GM23338 (cell line): ENCODE data around the gene MTA1. TPM values are rescaled to one million over a fixed set of nuclear protein-coding genes. Genes with fewer than 3 reads are reported as not detected.

Experiments used
- ATAC-seq: fragments of 200-7000 bp; cut with Tn5 transposase; 3 replicates; pipeline ENCODE4 v1.9.1; 2020
- DNase-seq: peaks from one replicate; pipeline ENCODE4 v3.0.0-alpha.2; 2015; ENCODE audit warnings: low spot score
- H2AFZ ChIP-seq: fragments of 200-600 bp; sonication (generic); 2 replicates; pipeline ENCODE4 v1.8.0; 2016; ENCODE audit warnings: antibody characterized with exemption, mild to moderate bottlenecking, moderate library complexity
- H3F3A ChIP-seq: fragments of 200-600 bp; sonication (generic); replicated peaks from 2 replicates; pipeline ENCODE4 v1.8.0; 2017; ENCODE audit warnings: antibody characterized with exemption, mixed run types, low read depth
- H3K27ac ChIP-seq: fragments of 200-600 bp; sonication (generic); 2 replicates; pipeline ENCODE4 v1.6.1; 2016; ENCODE audit warnings: low read depth
- H3K27me3 ChIP-seq: fragments of 200-600 bp; sonication (generic); 2 replicates; pipeline ENCODE4 v1.8.0; 2016; ENCODE audit warnings: mild to moderate bottlenecking, mixed run types, moderate library complexity; ENCODE audit not compliant: insufficient read depth
- H3K36me3 ChIP-seq: fragments of 200-600 bp; sonication (generic); 2 replicates; pipeline ENCODE4 v1.8.0; 2016; ENCODE audit warnings: mild to moderate bottlenecking; ENCODE audit not compliant: insufficient read depth
- H3K4me1 ChIP-seq: fragments of 200-600 bp; sonication (generic); 2 replicates; pipeline ENCODE4 v1.8.0; 2016; ENCODE audit warnings: mild to moderate bottlenecking, moderate library complexity; ENCODE audit not compliant: insufficient read depth
- H3K4me2 ChIP-seq: fragments of 200-600 bp; sonication (generic); 2 replicates; pipeline ENCODE4 v1.7.1; 2017; ENCODE audit warnings: mixed run types
- H3K4me3 ChIP-seq: fragments of 200-600 bp; sonication (generic); 2 replicates; pipeline ENCODE4 v1.6.1; 2016; ENCODE audit warnings: mixed run types
- H3K79me2 ChIP-seq: fragments of 200-600 bp; sonication (generic); replicated peaks from 2 replicates; pipeline ENCODE4 v1.8.0; 2017; ENCODE audit warnings: mild to moderate bottlenecking; ENCODE audit not compliant: insufficient read depth
- H3K9me2 ChIP-seq: fragments of 200-600 bp; sonication (generic); 2 replicates; pipeline ENCODE4 v1.8.0; 2017; ENCODE audit not compliant: insufficient read depth
- H4K20me1 ChIP-seq: fragments of 200-600 bp; sonication (generic); replicated peaks from 2 replicates; pipeline ENCODE4 v1.8.0; 2017; ENCODE audit warnings: mild to moderate bottlenecking; ENCODE audit not compliant: insufficient read depth
- H3K27ac Mint-ChIP-seq: 2 replicates; pipeline ENCODE4 v1.8.0; 2020; ENCODE audit warnings: inconsistent platforms, mild to moderate bottlenecking, moderate library complexity, mixed read lengths
- H3K27me3 Mint-ChIP-seq: 3 replicates; pipeline ENCODE4 v1.8.0; 2022; ENCODE audit warnings: low read depth, mild to moderate bottlenecking, moderate library complexity, mixed read lengths, inconsistent platforms; ENCODE audit not compliant: insufficient read depth, poor library complexity
- H3K36me3 Mint-ChIP-seq: 3 replicates; pipeline ENCODE4 v1.8.0; 2021; ENCODE audit warnings: low read depth, mild to moderate bottlenecking, inconsistent platforms, moderate library complexity, mixed read lengths
- H3K4me1 Mint-ChIP-seq: 3 replicates; pipeline ENCODE4 v1.8.0; 2020; ENCODE audit warnings: mild to moderate bottlenecking, inconsistent platforms, mixed read lengths
- H3K4me3 Mint-ChIP-seq: 3 replicates; pipeline ENCODE4 v1.8.0; 2021; ENCODE audit warnings: moderate library complexity, mild to moderate bottlenecking, inconsistent platforms, mixed read lengths
- H3K9me3 Mint-ChIP-seq: 3 replicates; pipeline ENCODE4 v1.8.0; 2020; ENCODE audit warnings: moderate library complexity, mild to moderate bottlenecking, inconsistent platforms, mixed read lengths
- CREB1 ChIP-seq: fragments of 250-450 bp; sonication (Bioruptor Pico); IDR thresholded peaks from 2 replicates; pipeline ENCODE4 v1.5.0; 2020; ENCODE audit warnings: low read depth, mild to moderate bottlenecking, moderate library complexity
- CTCF ChIP-seq, 2 experiments: fragments of 200-600 bp in 1 of 2; sonication (generic) in 1 of 2; conservative IDR thresholded peaks; 2 replicates each; pipeline versions ENCODE4 v1.5.1 to v1.6.1; 2016 to 2017; ENCODE audit warnings: antibody characterized with exemption in 2 of 2, low read depth in 2 of 2, mild to moderate bottlenecking in 2 of 2, moderate library complexity in 1 of 2
- ETS1 ChIP-seq: IDR thresholded peaks from 2 replicates; pipeline ENCODE4 v1.6.1; 2016; ENCODE audit warnings: antibody characterized with exemption
- EZH2 ChIP-seq: fragments of 200-600 bp; sonication (generic); IDR thresholded peaks from one replicate; pipeline ENCODE4 v1.8.0; 2017; ENCODE audit warnings: antibody characterized with exemption, mild to moderate bottlenecking, low read depth; ENCODE audit not compliant: unreplicated experiment
- NANOG ChIP-seq: IDR thresholded peaks from 2 replicates; pipeline ENCODE4 v1.6.1; 2016; ENCODE audit warnings: antibody characterized with exemption, borderline replicate concordance
- POLR2AphosphoS5 ChIP-seq: IDR thresholded peaks from 2 replicates; pipeline ENCODE4 v1.6.1; 2016; ENCODE audit warnings: antibody characterized with exemption, low read depth
- STAT1 ChIP-seq: IDR thresholded peaks from one replicate; pipeline ENCODE4 v1.6.1; 2016; ENCODE audit warnings: antibody characterized with exemption; ENCODE audit not compliant: unreplicated experiment
- polyA plus RNA-seq: library from polyadenylated mRNA; unstranded; fragments of >200 nt; fragmentation: Nextera tagmentation; extraction: Ambion mirVana; gene quantifications from 2 replicates; pipeline ENCODE4 v1.2.1, GENCODE V29; 2016
- total RNA-seq: library from RNA; depleted of rRNA; stranded (reverse); fragments of >200 nt; shearing (Covaris generic); gene quantifications from 2 replicates; pipeline ENCODE4 v1.2.3, GENCODE V29; 2014

MTA1 gene
- total and polyA plus RNA-seq, 2 experiments from 2014 or later: 53.3 to 126 TPM

- Mint-ChIP-seq H3K9me3 (peaks cover 72% of the 10 kb centered on the region), H3K27ac (no peak overlapping the region), H3K27me3 (peaks cover 35% of the 10 kb centered on the region), H3K36me3 (peaks cover 60% of the 10 kb centered on the region), H3K4me3 (no peak overlapping the region; the same call in 2 of the 3 replicates), H3K4me1 (no peaks in the 10 kb centered on the region)
- Histone ChIP-seq H3K9me2 (peaks cover 16% of the 10 kb centered on the region), H3K4me3 (no peak overlapping the region), H2AFZ (no peak overlapping the region), H4K20me1 (no peaks in the 10 kb centered on the region), H3F3A (peaks cover 3% of the 10 kb centered on the region; the same call in 1 of the 2 replicates), H3K27ac (no peak overlapping the region), H3K27me3 (0 out of 2 replicates have a peak, but pooled peaks cover 7% of the 10 kb centered on the region), H3K4me2 (no peak overlapping the region), H3K4me1 (no peaks in the 10 kb centered on the region; the same call in 1 of the 2 replicates), H3K36me3 (peaks cover 12% of the 10 kb centered on the region; the same call in 1 of the 2 replicates), H3K79me2 (no peaks in the 10 kb centered on the region)
- ATAC-seq (no peak), DNase-seq (no peak)
- TF ChIP-seq ETS1: no peak
- TF ChIP-seq EZH2: no peak
- TF ChIP-seq CREB1 (CRISPR knock-in tag): no peak
- TF ChIP-seq POLR2AphosphoS5: no peak
These were observed 19.6 kb upstream of the MTA1 start for GRCh38 chr14:105400016-105400415.

DNA sequence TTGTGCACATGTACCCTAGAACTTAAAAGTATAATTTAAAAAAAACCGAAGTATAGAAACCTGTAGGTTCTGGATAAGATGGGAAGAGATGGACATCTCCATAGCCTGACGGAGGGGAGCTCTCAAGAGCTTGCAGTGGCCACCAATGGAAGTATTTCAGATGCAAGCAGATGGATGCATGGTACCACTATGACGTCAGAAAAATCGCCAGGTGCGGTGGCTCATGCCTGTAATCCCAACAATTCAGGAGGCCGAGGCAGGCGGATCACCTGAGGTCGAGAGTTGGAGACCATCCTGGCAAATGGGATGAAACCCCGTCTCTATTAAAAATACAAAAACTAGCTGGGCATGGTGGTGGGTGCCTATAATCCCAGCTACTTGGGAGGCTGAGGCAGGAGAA lies 17.9 kb upstream of the MTA1 start:
- no peaks in the 10 kb centered on the region for H4K20me1 ChIP-seq
- DNase-seq (no peak), ATAC-seq (no peak)
- H3K4me2 ChIP-seq: no peak overlapping the region
- H2AFZ ChIP-seq: no peak overlapping the region
- no peaks in the 10 kb centered on the region for H3K79me2 ChIP-seq
- H3K27ac Mint-ChIP-seq: no peak overlapping the region
- TF ChIP-seq STAT1 (no peak), CREB1 (CRISPR knock-in tag) (no peak), NANOG (no peak), ETS1 (no peak), CTCF (conservative IDR thresholded peaks at IDR 0.05; ENCODE audit: low read depth in 2 of 2) (no peak)
- H3K9me3 Mint-ChIP-seq: peaks cover 86% of the 10 kb centered on the region
- peaks cover 16% of the 10 kb centered on the region for H3K9me2 ChIP-seq
- H3K4me1 Mint-ChIP-seq: no peaks in the 10 kb centered on the region
- H3K27me3 ChIP-seq: 0 out of 2 replicates have a peak, but pooled peaks cover 14% of the 10 kb centered on the region
- H3K4me1 ChIP-seq: no peaks in the 10 kb centered on the region; the same call in 1 of the 2 replicates
- peaks cover 3% of the 10 kb centered on the region; the same call in 1 of the 2 replicates for H3F3A ChIP-seq
- H3K4me3 Mint-ChIP-seq: no peak overlapping the region
- H3K27me3 Mint-ChIP-seq: peaks cover 35% of the 10 kb centered on the region
- peaks cover 68% of the 10 kb centered on the region for H3K36me3 Mint-ChIP-seq
- H3K27ac ChIP-seq: no peak overlapping the region
- H3K4me3 ChIP-seq: no peak overlapping the region
- H3K36me3 ChIP-seq: peaks cover 12% of the 10 kb centered on the region; the same call in 1 of the 2 replicates
